Large intestine (tissue), 3 donors: ENCODE data around the gene HSP90AA1. TPM values are rescaled to one million over a fixed set of nuclear protein-coding genes. Genes with fewer than 3 reads are reported as not detected.

ENCODE experiments used
- DNase-seq, 2 donors: peaks; one replicate each; pipeline versions ENCODE4 v3.0.0 to v3.0.0-alpha.2; 2013
- H3K27ac ChIP-seq: one replicate; pipeline ENCODE4 v1.5.1; 2013; ENCODE audit warnings: low read length
- H3K27me3 ChIP-seq: 2 replicates; pipeline ENCODE4 v1.6.1; 2013; ENCODE audit warnings: low read length; ENCODE audit not compliant: control insufficient read depth, insufficient read depth
- H3K36me3 ChIP-seq: 2 replicates; pipeline ENCODE4 v1.6.1; 2013; ENCODE audit warnings: low read length; ENCODE audit not compliant: control insufficient read depth, insufficient read depth
- H3K4me1 ChIP-seq: one replicate; pipeline ENCODE4 v1.6.1; 2013; ENCODE audit warnings: low read length; ENCODE audit not compliant: control insufficient read depth, insufficient read depth
- H3K4me3 ChIP-seq: one replicate; pipeline ENCODE4 v1.5.1; 2013; ENCODE audit warnings: low read length
- H3K9me3 ChIP-seq: one replicate; pipeline ENCODE4 v1.6.1; 2013; ENCODE audit warnings: mild to moderate bottlenecking, low read depth, low read length, moderate library complexity; ENCODE audit not compliant: control insufficient read depth
- WGBS: methylation state at CpG from one replicate; pipeline ENCODE4 v1.1.5; 2013; ENCODE audit warnings: low lambda C conversion rate; ENCODE audit not compliant: insufficient coverage; 5-methylcytosine and 5-hydroxymethylcytosine counted together
- polyA plus RNA-seq: library from polyadenylated mRNA; unstranded; fragments of 120-200 nt; gene quantifications from one replicate; pipeline ENCODE4 v1.2.1, GENCODE V29; 2013

Gene HSP90AA1
- polyA plus RNA-seq, 1 donor = 661 TPM

DNA sequence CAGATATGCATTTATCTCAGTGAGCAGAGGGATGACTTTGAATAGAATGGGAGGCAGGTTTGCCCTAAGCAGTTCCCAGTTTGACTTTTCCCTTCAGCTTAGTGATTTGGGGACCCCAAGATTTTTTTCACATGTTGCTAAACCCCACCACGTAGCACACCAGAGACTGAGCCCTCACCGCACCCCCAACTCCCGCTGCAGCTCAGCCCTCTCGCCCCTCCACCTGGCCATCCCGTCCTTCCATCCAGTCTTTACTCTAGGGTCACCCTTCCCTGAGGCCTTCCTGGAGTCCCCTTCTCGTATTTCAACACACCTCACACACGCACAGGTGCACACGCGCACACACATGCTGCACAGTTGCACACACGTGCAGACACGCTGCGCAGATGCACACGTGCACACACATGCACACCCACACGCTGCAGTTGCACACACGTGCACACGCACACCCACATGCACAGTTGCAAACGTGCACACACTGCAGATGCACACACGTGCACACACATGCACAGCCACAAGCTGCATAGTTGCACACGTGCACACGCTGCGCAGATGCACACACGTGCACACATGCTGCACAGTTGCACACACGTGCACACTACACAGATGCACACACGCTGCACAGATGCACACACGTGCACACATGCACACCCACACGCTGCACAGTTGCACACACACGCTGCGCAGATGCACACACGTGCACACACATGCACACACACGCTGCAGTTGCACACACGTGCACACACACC, 30.0 kb downstream of the HSP90AA1 start:
- H3K4me1 ChIP-seq = peaks cover 3% of the 10 kb centered on the region
- H3K4me3 ChIP-seq = no peak overlapping the region
- no peak for DNase-seq
- H3K27me3 ChIP-seq = no peaks in the 10 kb centered on the region
- H3K36me3 ChIP-seq = peaks cover 11% of the 10 kb centered on the region
- no peaks in the 10 kb centered on the region for H3K9me3 ChIP-seq
- H3K27ac ChIP-seq = no peak overlapping the region
- no CpG with 5 or more reads among the region's 31 CpGs for WGBS

DNA sequence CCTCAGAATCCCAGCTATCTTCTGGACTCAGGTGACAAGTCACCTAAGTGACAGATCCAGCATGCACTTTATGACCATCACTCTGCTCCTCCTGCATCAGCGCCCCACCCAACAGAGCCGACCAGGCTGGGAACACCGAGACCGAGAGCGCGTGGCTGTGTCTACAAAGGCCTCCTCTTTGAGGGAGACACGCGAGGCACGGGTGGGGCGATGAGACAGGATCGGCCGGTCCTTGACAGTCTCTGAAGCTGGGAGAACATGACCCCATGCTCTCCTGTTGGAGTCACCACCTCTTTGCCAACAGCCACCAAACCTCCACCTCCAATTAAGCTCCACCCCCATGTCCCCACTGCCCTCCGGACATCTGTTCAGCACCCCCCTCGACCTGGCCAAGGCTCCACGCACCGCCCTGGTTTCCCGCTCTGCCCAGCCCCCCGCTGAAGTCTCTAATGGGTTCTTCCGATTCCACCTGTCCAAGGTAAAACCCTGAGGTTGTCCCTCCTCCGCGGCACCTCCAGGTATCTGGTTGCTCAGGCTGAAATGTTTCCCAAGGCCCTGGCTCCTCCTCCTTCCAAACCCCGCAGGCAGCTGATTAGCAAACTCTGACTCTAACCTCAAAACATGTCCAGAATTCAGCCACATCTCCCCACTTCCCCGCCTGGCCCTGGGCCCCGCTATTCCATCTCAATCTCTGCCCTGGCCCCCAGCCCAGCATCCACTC, 31.5 kb downstream of the HSP90AA1 start:
- no peaks in the 10 kb centered on the region for H3K27me3 ChIP-seq
- H3K4me3 ChIP-seq = no peak overlapping the region
- H3K36me3 ChIP-seq = peaks cover 25% of the 10 kb centered on the region
- DNase-seq = peak in 1 of 2 donors; percentile 21
- WGBS = no CpG with 5 or more reads among the region's 24 CpGs
- peaks cover 3% of the 10 kb centered on the region for H3K4me1 ChIP-seq
- no peaks in the 10 kb centered on the region for H3K9me3 ChIP-seq
- H3K27ac ChIP-seq = no peak overlapping the region

DNA sequence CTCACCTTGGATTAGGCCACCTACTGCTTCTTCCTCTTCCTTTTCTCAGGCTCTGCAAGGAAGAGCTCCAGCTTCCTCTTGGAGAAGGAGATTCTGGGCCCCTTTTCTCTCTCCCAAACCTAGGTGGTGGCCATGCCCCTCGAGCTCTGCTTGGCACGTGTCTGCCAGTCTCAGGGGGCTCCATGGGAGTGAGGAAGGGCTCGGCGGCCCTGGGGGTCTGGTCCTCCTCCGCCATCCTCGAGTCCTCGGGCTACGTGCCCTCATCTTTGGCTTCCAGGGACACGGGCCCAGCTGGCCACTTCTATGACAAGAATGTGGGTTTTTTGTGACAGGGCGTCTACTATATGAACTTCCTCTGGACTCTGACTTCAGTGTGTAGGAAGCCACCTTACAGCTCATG, 34.3 kb downstream of the HSP90AA1 start:
- H3K4me1 ChIP-seq = peaks cover 3% of the 10 kb centered on the region
- no peak overlapping the region for H3K4me3 ChIP-seq
- no peaks in the 10 kb centered on the region for H3K9me3 ChIP-seq
- peaks cover 53% of the 10 kb centered on the region for H3K36me3 ChIP-seq
- no peaks in the 10 kb centered on the region for H3K27me3 ChIP-seq
- no CpG with 5 or more reads among the region's 10 CpGs for WGBS
- DNase-seq = no peak
- H3K27ac ChIP-seq = no peak overlapping the region

DNA sequence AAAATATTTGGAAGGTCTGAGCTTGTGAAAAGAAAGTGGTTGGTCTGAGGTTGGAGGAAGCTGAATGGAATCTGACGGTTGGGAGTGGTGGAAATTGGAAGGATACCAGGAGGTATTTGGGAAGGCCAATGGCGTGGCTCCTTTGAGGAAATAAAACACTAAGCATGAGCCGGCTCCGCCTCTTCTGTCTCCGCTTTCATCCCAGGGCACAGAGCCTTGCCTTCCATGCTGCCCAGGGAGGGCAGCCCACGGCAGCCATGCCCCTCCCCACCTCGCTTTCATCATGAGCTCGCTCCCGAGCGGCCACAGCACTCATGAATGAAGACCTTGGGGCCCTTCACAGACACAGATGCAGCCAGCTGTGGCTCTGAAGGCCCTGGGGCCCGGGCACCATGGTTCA, 36.2 kb downstream of the HSP90AA1 start:
- Histone ChIP-seq H3K27me3 (no peaks in the 10 kb centered on the region), H3K4me1 (peaks cover 3% of the 10 kb centered on the region), H3K36me3 (peaks cover 59% of the 10 kb centered on the region), H3K4me3 (no peak overlapping the region), H3K9me3 (no peaks in the 10 kb centered on the region), H3K27ac (no peak overlapping the region)
- no peak for DNase-seq
- WGBS = no CpG with 5 or more reads among the region's 11 CpGs

- Histone ChIP-seq H3K27ac (no peak overlapping the region), H3K36me3 (peaks cover 62% of the 10 kb centered on the region), H3K9me3 (no peaks in the 10 kb centered on the region), H3K27me3 (no peaks in the 10 kb centered on the region), H3K4me3 (no peak overlapping the region), H3K4me1 (no peaks in the 10 kb centered on the region)
- DNase-seq = no peak
- no CpG with 5 or more reads among the region's 12 CpGs for WGBS
Observed at GRCh38 chr14:102050026-102050405, 36.8 kb downstream of the HSP90AA1 start.

GRCh38 chr14:102049258-102050025, 37.4 kb downstream of the HSP90AA1 start:
- peaks cover 68% of the 10 kb centered on the region for H3K36me3 ChIP-seq
- H3K27ac ChIP-seq = no peak overlapping the region
- no peaks in the 10 kb centered on the region for H3K4me1 ChIP-seq
- H3K4me3 ChIP-seq = no peak overlapping the region
- no peaks in the 10 kb centered on the region for H3K27me3 ChIP-seq
- WGBS = no CpG with 5 or more reads among the region's 25 CpGs
- no peak for DNase-seq
- no peaks in the 10 kb centered on the region for H3K9me3 ChIP-seq

DNA sequence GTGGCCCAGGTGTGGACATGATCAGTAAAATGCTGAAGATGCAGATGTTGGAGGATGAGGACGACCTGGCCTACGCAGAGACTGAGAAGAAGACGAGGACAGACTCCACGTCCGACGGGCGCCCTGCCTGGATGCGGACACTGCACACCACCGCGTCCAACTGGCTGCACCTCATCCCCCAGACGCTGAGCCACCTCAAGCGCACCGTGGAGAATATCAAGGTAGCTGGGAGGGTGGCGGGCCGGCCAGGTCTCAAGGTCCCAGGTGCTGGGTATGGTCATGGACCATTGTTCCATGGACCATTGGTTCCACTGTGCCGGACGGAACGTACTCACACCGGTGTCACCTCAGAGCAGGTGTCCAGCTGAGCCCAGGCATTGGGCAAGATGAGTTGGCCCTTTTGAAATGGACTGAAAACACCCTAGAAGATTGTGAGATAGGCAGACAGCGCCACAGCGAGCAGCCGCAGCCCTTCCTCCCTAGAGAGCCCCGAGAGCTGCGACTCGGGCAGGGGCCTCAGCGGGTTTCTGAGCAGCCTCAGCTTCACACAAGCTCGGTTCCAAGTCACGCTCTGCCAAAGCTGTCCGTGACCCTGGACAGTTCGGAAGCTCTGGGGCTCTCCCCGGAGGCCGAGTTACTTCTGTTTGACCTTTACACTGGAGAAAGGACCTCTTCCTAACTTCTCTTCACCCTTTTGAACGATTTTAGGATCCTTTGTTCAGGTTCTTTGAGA, 38.9 kb downstream of the HSP90AA1 start:
- no CpG with 5 or more reads among the region's 33 CpGs for WGBS
- Histone ChIP-seq H3K36me3 (peaks cover 79% of the 10 kb centered on the region), H3K27ac (no peak overlapping the region), H3K27me3 (no peaks in the 10 kb centered on the region), H3K9me3 (no peaks in the 10 kb centered on the region), H3K4me1 (no peaks in the 10 kb centered on the region), H3K4me3 (no peak overlapping the region)
- DNase-seq = no peak

DNA sequence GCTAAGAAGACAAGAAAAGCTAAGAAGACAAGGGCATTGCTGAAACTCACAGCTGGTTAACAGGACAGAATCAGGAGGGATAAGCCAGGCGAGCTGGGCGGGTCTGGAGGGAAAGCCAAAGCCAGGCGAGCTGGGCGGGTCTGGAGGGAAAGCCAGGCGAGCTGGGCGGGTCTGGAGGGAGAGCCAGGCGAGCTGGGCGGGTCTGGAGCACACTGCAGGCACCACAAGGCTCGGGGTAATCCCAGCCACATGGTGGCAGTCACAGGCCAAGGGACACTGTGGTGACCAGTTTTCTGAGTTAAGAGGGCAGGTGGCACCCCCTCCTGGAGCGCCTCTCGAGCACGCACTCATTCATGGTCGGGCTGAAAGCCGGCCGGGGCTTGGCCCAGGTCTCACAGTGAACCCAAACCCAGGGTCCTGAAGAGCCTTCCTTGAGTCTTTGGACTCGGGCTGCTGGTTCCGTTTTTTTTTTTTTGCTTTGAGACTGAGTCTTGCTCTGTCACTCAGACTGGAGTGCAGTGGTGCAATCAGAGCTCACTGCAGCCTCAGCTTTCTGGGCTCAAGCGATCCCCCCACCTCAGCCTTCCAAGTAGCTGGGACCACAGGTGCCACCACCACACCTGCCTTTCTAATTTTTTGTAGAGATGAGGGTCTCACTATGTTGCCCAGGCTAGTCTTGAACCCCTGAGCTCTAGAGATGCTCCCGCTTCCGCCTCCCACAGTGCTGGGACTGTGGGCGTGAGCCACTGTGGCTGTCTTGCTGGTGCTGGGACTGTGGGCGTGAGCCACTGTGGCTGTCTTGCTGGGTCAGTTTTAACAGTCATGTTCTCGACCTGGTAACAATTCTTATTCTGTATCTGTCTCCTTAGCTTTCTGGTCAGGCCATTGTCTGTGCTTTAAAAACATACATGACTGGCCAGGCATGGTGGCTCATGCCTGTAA, 40.2 kb downstream of the HSP90AA1 start:
- Histone ChIP-seq H3K27ac (no peak overlapping the region), H3K4me1 (no peaks in the 10 kb centered on the region), H3K4me3 (no peak overlapping the region), H3K9me3 (no peaks in the 10 kb centered on the region), H3K27me3 (no peaks in the 10 kb centered on the region), H3K36me3 (peaks cover 80% of the 10 kb centered on the region)
- peak; percentile 78 to 79 for DNase-seq
- WGBS = no CpG with 5 or more reads among the region's 23 CpGs

DNA sequence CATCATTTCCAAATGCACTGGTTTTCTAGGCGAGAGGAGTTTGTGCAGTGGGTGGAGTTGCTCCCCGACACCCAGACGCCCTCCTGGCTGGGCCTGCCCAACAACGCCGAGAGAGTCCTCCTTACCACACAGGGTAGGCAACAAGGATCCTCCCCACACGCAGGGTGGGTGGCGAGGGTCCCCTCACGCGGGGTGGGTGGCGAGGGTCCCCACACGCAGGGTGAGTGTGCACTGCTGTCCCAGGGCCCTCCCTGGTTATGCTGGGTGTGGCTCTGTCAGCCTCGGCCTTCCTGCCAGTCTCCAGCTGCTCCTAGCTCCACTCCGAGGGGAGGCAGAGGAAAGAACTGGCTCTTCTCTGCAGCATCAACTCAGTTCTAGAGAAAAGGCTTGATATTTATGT, 42.3 kb downstream of the HSP90AA1 start:
- H3K4me1 ChIP-seq = no peaks in the 10 kb centered on the region
- peaks cover 82% of the 10 kb centered on the region for H3K36me3 ChIP-seq
- WGBS = no CpG with 5 or more reads among the region's 13 CpGs
- no peak for DNase-seq
- H3K27me3 ChIP-seq = no peaks in the 10 kb centered on the region
- H3K9me3 ChIP-seq = no peaks in the 10 kb centered on the region
- H3K27ac ChIP-seq = no peak overlapping the region
- no peak overlapping the region for H3K4me3 ChIP-seq
